Fibroblast of pulmonary artery (primary cell): ENCODE measurements around the gene ARHGAP15.

ENCODE experiments used
- DNase-seq: peaks from one replicate; pipeline ENCODE4 v3.0.0-alpha.2; 2010; ENCODE audit warnings: low read depth
- H3K4me3 ChIP-seq: replicated peaks from 2 replicates; pipeline ENCODE4 v1.5.1; 2011; ENCODE audit warnings: low read depth, mild to moderate bottlenecking, control low read depth, low read length, moderate library complexity
- TF ChIP-seq, protein P1 (sequence below): IDR thresholded peaks from 2 replicates; pipeline ENCODE4 v1.5.1; 2011; ENCODE audit warnings: mild to moderate bottlenecking, control low read depth, low read length, inconsistent platforms; ENCODE audit errors: missing control alignments

ARHGAP15 gene

DNA sequence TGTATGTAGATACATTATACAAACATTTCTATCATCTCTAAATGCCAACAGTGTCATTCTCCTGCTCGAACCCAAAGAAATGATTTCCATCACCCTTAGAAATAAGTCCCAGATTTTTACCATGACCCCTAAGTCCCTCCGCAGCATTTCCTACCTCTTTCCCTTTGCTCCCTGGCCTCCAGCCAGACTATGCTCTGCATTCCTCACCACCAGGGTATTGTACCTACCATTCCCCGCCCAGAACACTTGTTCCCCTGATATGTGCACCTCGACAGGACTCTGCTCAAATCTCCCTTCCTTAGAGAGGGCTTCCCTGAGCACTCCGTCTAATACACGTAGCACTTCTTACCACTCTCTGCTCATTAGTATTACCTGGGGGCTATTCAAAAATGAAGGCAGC lies 630.2 kb downstream of the ARHGAP15 start:
- DNase-seq, result no peak
- no peak overlapping the region for H3K4me3 ChIP-seq
- TF ChIP-seq, protein P1, sequence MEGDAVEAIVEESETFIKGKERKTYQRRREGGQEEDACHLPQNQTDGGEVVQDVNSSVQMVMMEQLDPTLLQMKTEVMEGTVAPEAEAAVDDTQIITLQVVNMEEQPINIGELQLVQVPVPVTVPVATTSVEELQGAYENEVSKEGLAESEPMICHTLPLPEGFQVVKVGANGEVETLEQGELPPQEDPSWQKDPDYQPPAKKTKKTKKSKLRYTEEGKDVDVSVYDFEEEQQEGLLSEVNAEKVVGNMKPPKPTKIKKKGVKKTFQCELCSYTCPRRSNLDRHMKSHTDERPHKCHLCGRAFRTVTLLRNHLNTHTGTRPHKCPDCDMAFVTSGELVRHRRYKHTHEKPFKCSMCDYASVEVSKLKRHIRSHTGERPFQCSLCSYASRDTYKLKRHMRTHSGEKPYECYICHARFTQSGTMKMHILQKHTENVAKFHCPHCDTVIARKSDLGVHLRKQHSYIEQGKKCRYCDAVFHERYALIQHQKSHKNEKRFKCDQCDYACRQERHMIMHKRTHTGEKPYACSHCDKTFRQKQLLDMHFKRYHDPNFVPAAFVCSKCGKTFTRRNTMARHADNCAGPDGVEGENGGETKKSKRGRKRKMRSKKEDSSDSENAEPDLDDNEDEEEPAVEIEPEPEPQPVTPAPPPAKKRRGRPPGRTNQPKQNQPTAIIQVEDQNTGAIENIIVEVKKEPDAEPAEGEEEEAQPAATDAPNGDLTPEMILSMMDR, result no peak

DNA sequence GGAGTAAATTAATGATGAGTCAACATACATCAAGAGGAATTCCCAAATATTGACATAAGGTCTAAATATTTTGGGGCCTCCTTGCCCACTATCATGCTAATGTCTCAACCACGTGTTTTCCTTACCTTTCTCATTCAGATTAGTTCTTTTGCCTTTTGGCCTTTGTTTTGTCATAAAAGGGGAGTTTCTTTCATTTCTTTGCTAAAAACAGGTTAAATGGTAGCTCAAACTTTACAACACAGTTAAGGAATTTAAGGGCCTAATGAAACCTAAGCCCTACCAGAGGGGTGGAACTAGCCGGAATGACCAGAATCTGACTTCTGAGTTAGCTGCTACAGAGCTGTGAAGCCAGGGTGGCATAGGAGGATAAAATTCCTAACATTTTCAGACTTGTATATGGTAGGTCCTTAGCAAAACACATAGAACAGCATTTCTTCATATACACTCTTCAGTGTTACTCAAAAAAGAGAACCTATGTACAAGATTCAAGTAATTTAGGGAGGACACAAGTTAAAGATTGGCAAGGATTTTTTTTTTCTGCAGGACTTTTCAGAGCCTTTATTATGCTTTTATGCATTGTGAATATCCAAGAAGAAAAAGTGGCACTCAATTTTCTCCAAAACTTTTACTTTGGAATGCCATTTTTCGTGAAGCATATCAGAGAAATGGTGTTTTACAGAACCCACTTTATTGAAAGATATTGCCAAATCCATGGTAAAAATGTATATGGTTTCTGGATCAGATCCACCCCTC lies 633.1 kb downstream of the ARHGAP15 start:
- no peak for DNase-seq

DNA sequence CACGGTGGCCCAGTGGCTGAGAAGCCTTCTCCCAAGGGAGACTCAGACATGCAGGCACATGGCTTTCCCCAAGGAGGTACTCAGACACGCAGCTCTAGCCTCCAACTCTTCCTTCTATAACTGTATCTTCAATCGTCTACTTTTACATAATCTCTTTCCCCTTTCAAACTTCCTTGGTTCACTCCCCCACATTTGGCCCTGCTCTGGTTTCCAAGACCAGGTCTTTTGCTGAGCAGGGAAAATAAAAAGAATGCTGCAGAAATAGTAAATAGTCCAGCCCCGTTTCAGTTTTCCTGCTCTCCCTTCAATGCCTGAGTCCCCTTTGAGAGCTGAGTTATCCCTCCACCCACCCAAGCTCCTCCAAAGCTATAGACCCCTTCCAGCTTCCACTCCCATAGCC lies 635.0 kb downstream of the ARHGAP15 start:
- H3K4me3 ChIP-seq, result no peak overlapping the region
- DNase-seq, result peak; percentile 27
- TF ChIP-seq, protein P1, result no peak

More for the DNA sequence above, 633.1 kb downstream of the ARHGAP15 start:
- no peak overlapping the region for H3K4me3 ChIP-seq
- TF ChIP-seq, protein P1, result no peak

DNA sequence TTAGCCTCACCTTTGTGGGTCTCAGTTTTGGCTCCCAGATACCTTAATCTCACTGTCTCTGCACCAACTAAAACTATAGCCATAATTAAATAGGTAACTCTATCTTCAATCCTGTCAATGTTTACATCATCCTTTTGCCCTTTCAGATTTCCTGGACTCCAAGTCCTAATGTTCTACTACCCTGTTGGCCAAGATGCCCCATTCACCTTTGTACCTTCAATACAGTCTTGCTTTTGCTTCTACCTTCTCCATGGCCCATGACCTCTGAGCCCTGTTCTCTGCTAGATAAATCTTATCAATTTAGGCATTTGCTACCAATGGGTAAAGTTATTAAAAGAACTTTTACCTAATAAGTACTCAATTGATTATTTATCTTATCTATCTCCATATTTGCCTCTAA lies 635.5 kb downstream of the ARHGAP15 start:
- H3K4me3 ChIP-seq, result no peak overlapping the region
- TF ChIP-seq, protein P1, result no peak
- no peak for DNase-seq

DNA sequence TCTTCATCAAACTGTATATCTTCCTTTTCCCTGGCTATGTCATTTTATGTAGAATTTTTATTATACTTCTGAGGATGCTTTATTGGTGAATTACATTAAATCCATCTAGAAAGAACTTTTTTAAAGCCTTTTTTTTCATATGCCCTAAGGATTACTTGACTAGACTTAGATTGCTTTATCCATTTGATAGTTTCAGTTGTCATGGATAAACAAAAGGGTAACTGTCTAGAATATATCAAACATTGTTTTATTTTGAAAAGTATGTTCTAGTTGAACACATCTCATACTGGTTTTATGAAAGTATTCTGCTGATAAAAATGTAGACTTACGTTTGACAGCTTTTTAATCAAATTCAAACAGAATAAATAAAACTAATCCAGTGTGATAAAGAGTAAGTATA lies 639.8 kb downstream of the ARHGAP15 start:
- H3K4me3 ChIP-seq, result no peak overlapping the region
- DNase-seq, result no peak
- TF ChIP-seq, protein P1, result no peak

DNA sequence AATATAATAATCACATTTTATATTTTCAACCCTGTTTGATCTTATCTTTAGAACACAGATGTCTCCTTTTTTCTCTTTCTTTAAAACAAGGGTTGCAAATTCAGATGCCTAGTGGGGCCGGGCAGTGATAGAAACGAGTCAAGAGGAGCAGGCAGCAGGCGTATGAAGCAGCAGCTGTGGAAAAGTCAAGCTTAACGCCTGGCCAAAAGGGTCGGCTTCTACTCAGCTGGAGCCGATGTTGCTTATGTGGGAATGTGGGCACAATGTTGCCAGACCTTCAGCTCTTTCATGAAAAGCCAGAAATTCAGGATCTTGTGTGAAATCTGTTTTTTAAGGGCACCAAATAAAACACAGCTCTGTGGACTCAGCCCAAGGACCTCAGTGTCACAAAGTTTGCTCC lies 642.7 kb downstream of the ARHGAP15 start:
- DNase-seq, result no peak
- H3K4me3 ChIP-seq, result no peak overlapping the region
- TF ChIP-seq, protein P1, result no peak
